Measurements from ENCODE around the gene PIGBOS1. TPM values are rescaled to one million over a fixed set of nuclear protein-coding genes. Genes with fewer than 3 reads are reported as not detected.
"Not testable (repeated sequence)": the region's sequence is repeated elsewhere in the genome, so short reads cannot be mapped to it uniquely, and the experiment has no call there.

The PIGBOS1 gene
- total RNA-seq, 1 donor from 2014 or later: 9.7 TPM

DNA sequence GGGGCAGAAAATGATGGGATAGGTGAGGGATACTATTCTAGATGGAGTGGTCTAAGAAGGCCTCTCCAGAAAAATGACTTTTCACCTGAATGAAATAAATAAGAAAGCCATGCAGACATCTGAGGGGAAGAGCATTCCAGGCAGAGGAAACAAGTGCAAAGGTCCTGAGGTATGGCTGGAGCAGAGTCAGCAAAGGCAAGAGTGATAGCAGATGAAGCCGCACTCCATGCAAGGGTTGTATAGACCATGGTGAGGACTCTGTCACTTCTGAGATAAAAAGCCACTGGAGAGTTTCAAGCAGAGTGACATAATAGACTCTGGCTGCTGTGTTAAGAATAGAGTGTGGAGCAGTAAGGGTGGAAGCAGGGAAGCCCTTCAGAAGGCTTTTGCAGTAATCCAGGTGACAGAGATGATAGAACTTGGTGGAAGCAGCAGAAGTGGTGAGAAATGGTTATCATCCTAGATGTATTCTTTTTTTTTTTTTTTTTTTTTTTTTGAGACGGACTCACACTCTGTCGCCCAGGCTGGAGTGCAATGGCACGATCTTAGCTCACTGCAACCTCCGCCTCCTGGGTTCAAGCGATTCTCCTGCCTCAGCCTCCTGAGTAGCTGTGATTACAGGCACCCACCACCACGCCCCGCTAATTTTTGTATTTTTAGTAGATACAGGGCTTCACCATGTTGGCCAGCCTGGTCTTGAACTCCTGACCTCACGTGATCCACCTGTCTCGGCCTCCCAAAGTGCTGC lies 32.3 kb downstream of the PIGBOS1 start:
- Mint-ChIP-seq H3K36me3 (ENCODE audit: low read depth) (peaks cover 35% of the 10 kb centered on the region), H3K27ac (peak overlapping the region; percentile 9), H3K4me3 (peak overlapping the region; percentile 95), H3K4me1 (peaks cover 66% of the 10 kb centered on the region)
- H3K27me3 Mint-ChIP-seq; DNase-seq; H3K9me3 Mint-ChIP-seq; intact Hi-C loops (cut with micrococcal nuclease): not testable (repeated sequence)

DNA sequence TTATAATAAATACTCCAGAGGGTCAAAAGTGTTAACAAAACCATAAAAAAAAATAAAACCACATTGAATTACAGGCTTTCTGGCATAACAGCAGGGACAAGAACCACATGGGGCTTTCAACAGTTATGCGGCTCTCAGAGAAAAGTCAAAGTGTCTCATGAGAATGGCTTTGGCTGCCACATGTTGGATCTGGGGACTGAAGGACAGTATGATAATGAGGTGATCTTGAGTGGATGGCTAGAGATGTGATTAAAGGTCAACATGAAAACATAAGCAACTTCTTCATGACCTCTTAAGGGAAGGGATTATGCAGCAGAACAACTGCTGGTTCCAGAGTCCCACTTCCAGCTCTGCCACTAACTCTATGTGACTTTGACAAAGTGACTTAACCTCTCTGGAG lies 34.5 kb downstream of the PIGBOS1 start:
- Mint-ChIP-seq H3K9me3 (no peaks in the 10 kb centered on the region), H3K4me3 (no peak overlapping the region), H3K36me3 (ENCODE audit: low read depth) (peaks cover 45% of the 10 kb centered on the region), H3K27me3 (no peaks in the 10 kb centered on the region), H3K27ac (peak overlapping the region; percentile 26), H3K4me1 (peaks cover 82% of the 10 kb centered on the region)
- intact Hi-C loops (cut with micrococcal nuclease): loop anchor here (5.0 kb wide), 1 partner anchor 33 kb away; the partner anchor contains the start of genes PIGB and PIGBOS1
- no peak for DNase-seq

DNA sequence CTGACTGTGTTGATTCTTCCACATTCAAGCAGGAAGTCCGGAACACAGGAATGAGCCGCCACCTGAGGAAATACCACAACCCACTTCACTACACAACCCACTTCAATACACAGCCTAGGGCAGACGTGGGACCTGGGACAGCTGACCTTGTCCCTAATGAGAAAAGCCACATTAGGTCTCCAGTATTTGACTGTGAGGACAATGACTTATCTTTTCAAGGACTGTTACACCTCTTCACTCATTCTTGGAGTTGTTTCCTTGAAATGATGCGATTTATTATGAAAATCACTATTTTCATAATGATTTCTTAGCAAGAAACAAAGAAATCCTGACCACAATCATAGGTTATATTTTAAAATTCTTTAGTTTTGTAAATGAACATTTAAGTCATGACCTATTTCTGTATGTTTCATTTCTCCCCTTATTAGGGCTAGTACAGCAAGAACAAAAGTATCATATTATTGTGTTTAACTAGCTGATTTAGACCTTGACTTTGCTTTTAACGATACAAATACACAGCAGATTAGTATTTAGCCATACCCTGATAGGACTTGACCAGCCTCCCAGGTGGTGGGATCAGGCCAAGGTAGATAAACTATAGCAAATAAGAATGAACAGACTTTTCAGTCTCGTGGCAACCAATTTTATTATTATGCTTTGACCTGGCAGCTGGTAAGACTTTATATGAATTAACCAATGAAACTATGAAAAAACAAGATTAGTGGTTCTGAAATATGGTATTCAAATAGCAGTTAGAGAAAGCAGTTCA lies 35.4 kb downstream of the PIGBOS1 start:
- DNase-seq: no peak
- intact Hi-C loops (cut with micrococcal nuclease): loop anchor here (5.0 kb wide), 1 partner anchor 34 kb away; the partner anchor contains the start of genes PIGB and PIGBOS1
- Mint-ChIP-seq H3K4me3 (peak overlapping the region; percentile 55), H3K27ac (peak overlapping the region; percentile 83), H3K27me3 (no peaks in the 10 kb centered on the region), H3K9me3 (no peaks in the 10 kb centered on the region), H3K4me1 (peaks cover 85% of the 10 kb centered on the region), H3K36me3 (ENCODE audit: low read depth) (peaks cover 47% of the 10 kb centered on the region)

- DNase-seq: peak; percentile 68
- peaks cover 42% of the 10 kb centered on the region for H3K36me3 Mint-ChIP-seq (ENCODE audit: low read depth)
- no peaks in the 10 kb centered on the region for H3K9me3 Mint-ChIP-seq
- peak overlapping the region; percentile 83 for H3K27ac Mint-ChIP-seq
- H3K4me3 Mint-ChIP-seq: peak overlapping the region; percentile 55
- no peaks in the 10 kb centered on the region for H3K27me3 Mint-ChIP-seq
- H3K4me1 Mint-ChIP-seq: peaks cover 84% of the 10 kb centered on the region
- intact Hi-C loops (cut with micrococcal nuclease): loop anchor here (5.0 kb wide), 1 partner anchor 35 kb away; the partner anchor contains the start of genes PIGB and PIGBOS1
These were observed 36.6 kb downstream of the PIGBOS1 start for GRCh38 chr15:55282284-55282833.

GRCh38 chr15:55281517-55282228 lies 37.2 kb downstream of the PIGBOS1 start:
- peak overlapping the region; percentile 55 for H3K4me3 Mint-ChIP-seq
- peak overlapping the region; percentile 83 for H3K27ac Mint-ChIP-seq
- peak; percentile 64 for DNase-seq
- peaks cover 86% of the 10 kb centered on the region for H3K4me1 Mint-ChIP-seq
- H3K27me3 Mint-ChIP-seq: no peaks in the 10 kb centered on the region
- intact Hi-C loops (cut with micrococcal nuclease): loop anchor here (5.0 kb wide), 1 partner anchor 36 kb away; the partner anchor contains the start of genes PIGB and PIGBOS1
- H3K36me3 Mint-ChIP-seq (ENCODE audit: low read depth): peaks cover 43% of the 10 kb centered on the region
- H3K9me3 Mint-ChIP-seq: no peaks in the 10 kb centered on the region

GRCh38 chr15:55280589-55280988 lies 38.3 kb downstream of the PIGBOS1 start:
- H3K27me3 Mint-ChIP-seq, H3K9me3 Mint-ChIP-seq, DNase-seq: not testable (repeated sequence)
- Mint-ChIP-seq H3K4me3 (peak overlapping the region; percentile 53), H3K4me1 (peaks cover 79% of the 10 kb centered on the region), H3K36me3 (ENCODE audit: low read depth) (peaks cover 38% of the 10 kb centered on the region), H3K27ac (peak overlapping the region; percentile 83)
- intact Hi-C loops (cut with micrococcal nuclease): loop anchor here (1.0 to 5.0 kb wide), 6 partner anchors 10 to 59 kb away; partner anchors contain the start of genes PIGB and PIGBOS1

GRCh38 chr15:55279746-55280351 lies 39.1 kb downstream of the PIGBOS1 start:
- H3K27ac Mint-ChIP-seq: peak overlapping the region; percentile 95

GRCh38 chr15:55279100-55279745 lies 39.7 kb downstream of the PIGBOS1 start:
- H3K36me3 Mint-ChIP-seq (ENCODE audit: low read depth): peaks cover 35% of the 10 kb centered on the region
- intact Hi-C loops (cut with micrococcal nuclease): no loop called here
- H3K4me3 Mint-ChIP-seq: peak overlapping the region; percentile 75

More at GRCh38 chr15:55279746-55280351, 39.1 kb downstream of the PIGBOS1 start:
- intact Hi-C loops (cut with micrococcal nuclease): loop anchor here (1.0 to 5.0 kb wide), 6 partner anchors 10 to 59 kb away; partner anchors contain the start of genes PIGB and PIGBOS1
- no peaks in the 10 kb centered on the region for H3K27me3 Mint-ChIP-seq
- no peaks in the 10 kb centered on the region for H3K9me3 Mint-ChIP-seq
- peaks cover 38% of the 10 kb centered on the region for H3K36me3 Mint-ChIP-seq (ENCODE audit: low read depth)
- peak; percentile 85 for DNase-seq
- peaks cover 79% of the 10 kb centered on the region for H3K4me1 Mint-ChIP-seq
- H3K4me3 Mint-ChIP-seq: peak overlapping the region; percentile 75

GRCh38 chr15:55277715-55278114 lies 41.2 kb downstream of the PIGBOS1 start:
- Mint-ChIP-seq H3K27me3 (no peaks in the 10 kb centered on the region), H3K4me1 (peaks cover 74% of the 10 kb centered on the region), H3K27ac (peak overlapping the region; percentile 93), H3K9me3 (peaks cover 10% of the 10 kb centered on the region), H3K36me3 (ENCODE audit: low read depth) (peaks cover 45% of the 10 kb centered on the region), H3K4me3 (peak overlapping the region; percentile 72)
- intact Hi-C loops (cut with micrococcal nuclease): no loop called here
- no peak for DNase-seq

More at GRCh38 chr15:55279100-55279745, 39.7 kb downstream of the PIGBOS1 start:
- H3K27ac Mint-ChIP-seq: peak overlapping the region; percentile 95
- DNase-seq: no peak
- no peaks in the 10 kb centered on the region for H3K27me3 Mint-ChIP-seq
- no peaks in the 10 kb centered on the region for H3K9me3 Mint-ChIP-seq
- peaks cover 74% of the 10 kb centered on the region for H3K4me1 Mint-ChIP-seq

DNA sequence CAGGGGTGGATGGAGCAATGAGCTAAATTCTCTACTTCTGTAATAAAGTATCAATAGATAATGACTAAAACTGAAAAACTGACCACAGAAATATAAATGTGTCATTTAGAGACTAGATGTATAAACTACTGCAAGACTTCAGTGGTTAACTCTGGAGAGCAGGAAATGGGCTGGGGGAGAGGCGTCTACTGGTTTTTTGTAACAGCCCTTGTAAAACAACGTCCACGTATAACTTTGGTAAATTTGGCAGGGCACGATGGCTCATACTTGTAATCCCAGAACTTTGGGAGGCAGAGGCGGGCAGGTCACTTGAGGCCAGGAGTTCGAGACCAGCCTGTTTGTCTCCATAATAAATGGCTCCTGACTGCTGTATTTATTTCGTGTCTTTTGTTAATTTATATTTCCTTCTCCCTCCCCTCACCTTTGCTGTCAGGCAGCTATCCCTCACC lies 41.8 kb downstream of the PIGBOS1 start:
- DNase-seq: peak; percentile 88
- Mint-ChIP-seq H3K9me3 (peaks cover 12% of the 10 kb centered on the region), H3K36me3 (ENCODE audit: low read depth) (peaks cover 47% of the 10 kb centered on the region), H3K27ac (peak overlapping the region; percentile 93), H3K4me3 (peak overlapping the region; percentile 72), H3K27me3 (no peaks in the 10 kb centered on the region), H3K4me1 (peaks cover 71% of the 10 kb centered on the region)
- intact Hi-C loops (cut with micrococcal nuclease): no loop called here

- Mint-ChIP-seq H3K27ac (peak overlapping the region; percentile 93), H3K36me3 (ENCODE audit: low read depth) (peaks cover 45% of the 10 kb centered on the region), H3K4me1 (peaks cover 66% of the 10 kb centered on the region), H3K4me3 (peak overlapping the region; percentile 72), H3K27me3 (no peaks in the 10 kb centered on the region), H3K9me3 (peaks cover 12% of the 10 kb centered on the region)
- DNase-seq: no peak
- intact Hi-C loops (cut with micrococcal nuclease): no loop called here
These were observed 42.6 kb downstream of the PIGBOS1 start for GRCh38 chr15:55276324-55276723.

GRCh38 chr15:55270291-55270690 lies 48.6 kb downstream of the PIGBOS1 start:
- Mint-ChIP-seq H3K4me1 (peaks cover 66% of the 10 kb centered on the region), H3K9me3 (peaks cover 12% of the 10 kb centered on the region), H3K4me3 (no peak overlapping the region), H3K27me3 (no peaks in the 10 kb centered on the region), H3K36me3 (ENCODE audit: low read depth) (peaks cover 62% of the 10 kb centered on the region), H3K27ac (peak overlapping the region; percentile 71)
- no peak for DNase-seq
- intact Hi-C loops (cut with micrococcal nuclease): loop anchor here (1.0 kb wide), 1 partner anchor 10 kb away; no protein-coding TSS in a partner anchor

Measured in activated CD4-positive, alpha-beta T cell treated with anti-CD3 and anti-CD28 coated beads, Interleukin-2, amount 10 ng/mL, durations not matched to agents 24 days and 14 days (primary cell).